Mammary epithelial cell (primary cell): Measurements from ENCODE around the gene TEKT2.

Experiments
- EZH2 ChIP-seq: IDR thresholded peaks from 2 replicates; pipeline ENCODE4 v1.6.1; 2012; ENCODE audit warnings: low read length, inconsistent platforms, borderline replicate concordance
- TF ChIP-seq, protein P1 (sequence below), 2 donors: IDR thresholded peaks in 1 of 2; conservative IDR thresholded peaks in 1 of 2; 2 replicates each; pipeline ENCODE4 v1.5.1; 2011 to 2012; ENCODE audit warnings: inconsistent platforms in 2 of 2, low read length in 2 of 2, mild to moderate bottlenecking in 2 of 2, control low read depth in 1 of 2, low read depth in 1 of 2; ENCODE audit not compliant: insufficient read depth in 1 of 2; ENCODE audit errors: extremely low read depth in 1 of 2

DNA sequence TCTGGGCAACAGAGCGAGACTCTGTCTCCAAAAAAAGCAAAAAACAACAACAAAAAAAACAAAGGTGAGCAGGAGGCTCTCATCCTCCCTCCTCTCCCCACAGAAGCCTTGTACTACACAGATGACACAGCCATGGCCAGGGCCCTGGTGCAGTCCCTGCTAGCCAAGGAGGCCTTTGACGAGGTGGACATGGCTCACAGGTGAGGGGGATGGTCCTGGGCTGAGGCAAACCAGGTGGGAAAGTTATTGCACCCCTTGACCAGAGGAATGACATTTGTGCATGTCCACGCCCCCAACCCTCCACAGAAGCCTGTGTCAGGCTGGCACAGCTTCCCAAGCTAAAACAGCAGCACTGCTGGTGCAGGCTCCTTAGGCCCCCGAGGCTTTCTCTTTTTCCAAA lies 7.2 kb downstream of the TEKT2 start:
- TF ChIP-seq, protein P1, sequence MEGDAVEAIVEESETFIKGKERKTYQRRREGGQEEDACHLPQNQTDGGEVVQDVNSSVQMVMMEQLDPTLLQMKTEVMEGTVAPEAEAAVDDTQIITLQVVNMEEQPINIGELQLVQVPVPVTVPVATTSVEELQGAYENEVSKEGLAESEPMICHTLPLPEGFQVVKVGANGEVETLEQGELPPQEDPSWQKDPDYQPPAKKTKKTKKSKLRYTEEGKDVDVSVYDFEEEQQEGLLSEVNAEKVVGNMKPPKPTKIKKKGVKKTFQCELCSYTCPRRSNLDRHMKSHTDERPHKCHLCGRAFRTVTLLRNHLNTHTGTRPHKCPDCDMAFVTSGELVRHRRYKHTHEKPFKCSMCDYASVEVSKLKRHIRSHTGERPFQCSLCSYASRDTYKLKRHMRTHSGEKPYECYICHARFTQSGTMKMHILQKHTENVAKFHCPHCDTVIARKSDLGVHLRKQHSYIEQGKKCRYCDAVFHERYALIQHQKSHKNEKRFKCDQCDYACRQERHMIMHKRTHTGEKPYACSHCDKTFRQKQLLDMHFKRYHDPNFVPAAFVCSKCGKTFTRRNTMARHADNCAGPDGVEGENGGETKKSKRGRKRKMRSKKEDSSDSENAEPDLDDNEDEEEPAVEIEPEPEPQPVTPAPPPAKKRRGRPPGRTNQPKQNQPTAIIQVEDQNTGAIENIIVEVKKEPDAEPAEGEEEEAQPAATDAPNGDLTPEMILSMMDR (conservative IDR thresholded peaks at IDR 0.05 in 1 of 2, IDR thresholded peaks at IDR 0.05 in 1 of 2; ENCODE audit: extremely low read depth in 1 of 2, insufficient read depth in 1 of 2, low read depth in 1 of 2, low read length in 2 of 2), result no peak
- TF ChIP-seq EZH2, result no peak
